Esophagus muscularis mucosa (tissue), 4 donors: Measurements from ENCODE around the gene EEIG2. TPM values are rescaled to one million over a fixed set of nuclear protein-coding genes. Genes with fewer than 3 reads are reported as not detected.

Experiments used
- DNase-seq: peaks from one replicate; pipeline ENCODE4 v3.0.0-alpha.2; 2017; ENCODE audit errors: extremely low spot score
- H3K27ac ChIP-seq, 4 donors: fragments of 200-600 bp; sonication (generic); replicated peaks in 1 of 4; 1 replicate in 3 of 4; 2 replicates in 1 of 4; pipeline ENCODE4 v1.5.1; 2016 to 2019; ENCODE audit warnings: mild to moderate bottlenecking in 1 of 4
- H3K27me3 ChIP-seq, 4 donors: fragments of 200-600 bp; sonication (generic); one replicate each; pipeline versions ENCODE4 v1.5.1 to v1.6.0; 2016 to 2019
- H3K36me3 ChIP-seq, 4 donors: fragments of 200-600 bp; sonication (generic); one replicate each; pipeline ENCODE4 v1.5.1; 2016 to 2019
- H3K4me1 ChIP-seq, 4 donors: fragments of 200-600 bp; sonication (generic); one replicate each; pipeline ENCODE4 v1.5.1; 2016 to 2019
- H3K4me3 ChIP-seq, 4 donors: fragments of 200-600 bp; sonication (generic); 1 replicate in 2 of 4; 2 replicates in 2 of 4; pipeline ENCODE4 v1.5.1; 2016 to 2019; ENCODE audit warnings: mild to moderate bottlenecking in 4 of 4, moderate library complexity in 1 of 4
- H3K9me3 ChIP-seq, 4 donors: fragments of 200-600 bp; sonication (generic); 1 replicate in 3 of 4; 2 replicates in 1 of 4; pipeline ENCODE4 v1.5.1; 2016 to 2019
- EP300 ChIP-seq: sonication (generic); formaldehyde crosslinking; IDR thresholded peaks from one replicate; pipeline ENCODE4 v1.6.1; 2017; ENCODE audit warnings: antibody characterized with exemption
- POLR2A ChIP-seq: fragments of 450-650 bp; IDR thresholded peaks from one replicate; pipeline ENCODE4 v1.6.1; 2017; ENCODE audit warnings: antibody characterized with exemption, moderate library complexity, mild to moderate bottlenecking, low read depth
- POLR2AphosphoS5 ChIP-seq, 2 donors: sonication (generic); formaldehyde crosslinking; IDR thresholded peaks; one replicate each; pipeline ENCODE4 v1.6.1; 2017; ENCODE audit warnings: antibody characterized with exemption in 2 of 2
- WGBS: methylation state at CpG from one replicate; pipeline ENCODE4 v1.1.5; 2018; 5-methylcytosine and 5-hydroxymethylcytosine counted together
- intact Hi-C: fragments of 100-400 bp; cut with DNase I; formaldehyde crosslinking; loops from one replicate; pipeline ENCODE4 v1.15.1; 2023
- total RNA-seq, 4 donors: library from RNA; depleted of rRNA; stranded (reverse); fragments of >200 nt; gene quantifications; one replicate each; pipeline versions ENCODE4 v1.1.0 to v1.2.1, GENCODE V29; 2016
- TF ChIP-seq, protein P1 (sequence below), 3 experiments: fragments of 200-600 bp in 2 of 3; fragments of 450-650 bp in 1 of 3; sonication (generic) in 2 of 3; IDR thresholded peaks; one replicate each; pipeline ENCODE4 v1.5.1; 2017 to 2019; ENCODE audit warnings: antibody characterized with exemption in 3 of 3, mild to moderate bottlenecking in 2 of 3, moderate library complexity in 1 of 3

EEIG2 gene
- total RNA-seq, 4 donors from 2014 or later = 11.6 to 17.2 (median 14.4) TPM

DNA sequence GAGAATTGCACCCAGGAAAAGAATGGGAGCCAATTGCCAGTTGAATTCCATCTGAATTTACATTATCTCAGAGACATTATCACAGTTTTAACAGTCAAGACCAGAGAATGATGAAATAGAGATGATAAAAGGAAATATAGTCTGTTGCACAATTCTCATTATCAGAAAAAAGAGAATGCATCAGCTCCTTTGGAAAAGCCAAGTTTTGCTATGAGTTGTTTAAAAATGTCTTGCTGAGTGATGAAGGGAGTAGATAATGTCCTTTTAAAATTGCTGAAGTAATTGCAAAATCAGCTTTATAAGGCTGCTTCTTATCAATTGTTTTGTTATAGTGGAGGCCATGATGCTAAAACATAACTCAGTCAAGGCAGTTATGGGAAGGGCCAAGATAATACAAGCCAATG lies 37.9 kb upstream of the EEIG2 start:
- Histone ChIP-seq H3K27me3 (peaks cover 0 to 8% (median 0%) of the 10 kb centered on the region in 4 donors), H3K36me3 (no peaks in the 10 kb centered on the region), H3K4me3 (no peak overlapping the region), H3K9me3 (no peaks in the 10 kb centered on the region), H3K4me1 (no peaks in the 10 kb centered on the region), H3K27ac (no peak overlapping the region)
- TF ChIP-seq POLR2A (no peak), EP300 (no peak), POLR2AphosphoS5 (IDR thresholded peaks at IDR 0.05) (no peak)
- TF ChIP-seq, protein P1, sequence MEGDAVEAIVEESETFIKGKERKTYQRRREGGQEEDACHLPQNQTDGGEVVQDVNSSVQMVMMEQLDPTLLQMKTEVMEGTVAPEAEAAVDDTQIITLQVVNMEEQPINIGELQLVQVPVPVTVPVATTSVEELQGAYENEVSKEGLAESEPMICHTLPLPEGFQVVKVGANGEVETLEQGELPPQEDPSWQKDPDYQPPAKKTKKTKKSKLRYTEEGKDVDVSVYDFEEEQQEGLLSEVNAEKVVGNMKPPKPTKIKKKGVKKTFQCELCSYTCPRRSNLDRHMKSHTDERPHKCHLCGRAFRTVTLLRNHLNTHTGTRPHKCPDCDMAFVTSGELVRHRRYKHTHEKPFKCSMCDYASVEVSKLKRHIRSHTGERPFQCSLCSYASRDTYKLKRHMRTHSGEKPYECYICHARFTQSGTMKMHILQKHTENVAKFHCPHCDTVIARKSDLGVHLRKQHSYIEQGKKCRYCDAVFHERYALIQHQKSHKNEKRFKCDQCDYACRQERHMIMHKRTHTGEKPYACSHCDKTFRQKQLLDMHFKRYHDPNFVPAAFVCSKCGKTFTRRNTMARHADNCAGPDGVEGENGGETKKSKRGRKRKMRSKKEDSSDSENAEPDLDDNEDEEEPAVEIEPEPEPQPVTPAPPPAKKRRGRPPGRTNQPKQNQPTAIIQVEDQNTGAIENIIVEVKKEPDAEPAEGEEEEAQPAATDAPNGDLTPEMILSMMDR (IDR thresholded peaks at IDR 0.05) = no peak
- no peak for DNase-seq
- intact Hi-C loops = no loop called here

DNA sequence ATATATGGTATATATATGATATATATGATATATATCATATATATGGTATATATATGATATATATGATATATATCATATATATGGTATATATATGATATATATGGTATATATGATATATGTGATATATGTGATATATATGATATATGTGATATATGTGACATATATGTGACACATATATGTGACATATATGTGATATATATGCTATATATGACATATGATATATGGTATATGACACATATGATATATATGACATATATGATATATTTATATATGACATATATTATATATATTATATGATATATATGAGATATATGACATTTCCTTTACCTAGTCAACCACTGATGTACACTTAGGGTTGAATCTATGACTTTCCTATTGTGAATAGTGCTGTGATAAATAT lies 36.1 kb upstream of the EEIG2 start:
- H3K4me3 ChIP-seq = no peak overlapping the region
- TF ChIP-seq POLR2A (no peak), POLR2AphosphoS5 (IDR thresholded peaks at IDR 0.05) (no peak), EP300 (no peak)
- TF ChIP-seq, protein P1 (IDR thresholded peaks at IDR 0.05) = no peak
- intact Hi-C loops = no loop called here
- no peaks in the 10 kb centered on the region for H3K36me3 ChIP-seq
- no peak overlapping the region for H3K27ac ChIP-seq
- H3K27me3 ChIP-seq = peaks cover 0 to 8% (median 0%) of the 10 kb centered on the region in 4 donors
- H3K4me1 ChIP-seq = no peaks in the 10 kb centered on the region
- DNase-seq = no peak
- no peaks in the 10 kb centered on the region for H3K9me3 ChIP-seq

DNA sequence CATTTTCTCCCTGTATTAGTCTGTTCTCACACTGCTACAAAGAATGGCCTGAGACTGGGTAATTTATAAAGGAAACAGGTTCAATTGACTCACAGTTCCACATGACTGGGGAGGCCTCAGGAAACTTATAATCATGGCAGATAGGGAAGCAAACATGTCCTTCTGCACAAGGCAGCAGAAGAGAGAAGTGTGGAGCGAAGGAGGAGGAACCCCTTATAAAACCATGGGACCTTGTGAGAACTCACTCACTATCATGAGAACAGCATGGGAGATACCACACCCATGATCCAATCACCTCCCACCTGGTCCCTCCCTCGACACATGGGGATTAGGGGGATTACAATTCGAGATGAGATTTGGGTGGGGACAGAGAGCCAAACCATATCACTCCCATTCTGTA lies 35.2 kb upstream of the EEIG2 start:
- Histone ChIP-seq H3K9me3 (no peaks in the 10 kb centered on the region), H3K4me1 (no peaks in the 10 kb centered on the region), H3K27me3 (peaks cover 0 to 8% (median 0%) of the 10 kb centered on the region in 4 donors), H3K36me3 (no peaks in the 10 kb centered on the region), H3K27ac (no peak overlapping the region), H3K4me3 (no peak overlapping the region)
- 91% methylated on average over 3 of the region's 3 CpGs for WGBS
- TF ChIP-seq, protein P1 (IDR thresholded peaks at IDR 0.05) = no peak
- TF ChIP-seq POLR2AphosphoS5 (IDR thresholded peaks at IDR 0.05) = no peak
- no peak for TF ChIP-seq POLR2A
- TF ChIP-seq EP300 = no peak
- no peak for DNase-seq
- intact Hi-C loops = no loop called here

DNA sequence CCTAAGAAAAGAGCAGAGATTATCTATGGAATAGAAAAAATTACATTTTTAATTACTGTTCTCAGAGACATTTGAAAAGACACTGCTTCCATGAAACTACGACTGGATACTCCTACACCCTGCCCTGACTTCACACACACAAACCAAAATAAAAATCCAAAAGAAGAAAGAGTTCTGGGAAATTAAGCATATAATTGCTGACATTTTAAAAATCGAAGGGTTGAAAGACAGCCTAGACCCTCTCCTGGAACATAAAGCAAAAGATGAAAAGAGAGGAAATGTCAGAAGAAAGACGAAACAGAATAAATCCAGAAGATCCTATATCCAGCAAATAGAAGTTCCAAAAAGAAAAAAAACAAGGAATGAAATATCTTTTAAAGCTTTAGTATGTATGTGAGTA lies 32.8 kb upstream of the EEIG2 start:
- H3K36me3 ChIP-seq = no peaks in the 10 kb centered on the region
- 58% methylated on average over 3 of the region's 3 CpGs for WGBS
- H3K4me3 ChIP-seq = no peak overlapping the region
- intact Hi-C loops = no loop called here
- DNase-seq = no peak
- peaks cover 0 to 11% (median 4%) of the 10 kb centered on the region in 4 donors for H3K4me1 ChIP-seq
- no peaks in the 10 kb centered on the region for H3K27me3 ChIP-seq
- no peak overlapping the region for H3K27ac ChIP-seq
- no peaks in the 10 kb centered on the region for H3K9me3 ChIP-seq
- TF ChIP-seq POLR2A (no peak), POLR2AphosphoS5 (IDR thresholded peaks at IDR 0.05) (no peak), EP300 (no peak)
- TF ChIP-seq, protein P1 (IDR thresholded peaks at IDR 0.05) = no peak

DNA sequence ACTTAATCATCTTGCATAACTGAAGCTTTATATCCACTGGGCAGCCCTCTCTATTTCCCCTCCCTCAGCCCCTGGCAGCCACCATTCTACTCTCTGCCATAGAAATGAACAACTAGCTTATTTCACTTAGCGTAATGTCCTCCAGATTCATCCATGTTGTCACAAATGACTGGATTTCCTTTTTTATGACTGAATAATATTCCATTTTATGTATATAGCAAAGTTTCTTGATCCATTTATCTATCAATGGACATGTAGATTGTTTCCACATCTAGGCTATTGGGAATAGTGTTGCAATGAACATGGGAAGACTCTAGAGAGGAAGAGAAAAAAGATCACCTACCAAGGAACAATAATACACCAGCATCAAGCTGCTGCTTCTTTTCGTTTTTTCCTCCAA lies 32.1 kb upstream of the EEIG2 start:
- H3K4me3 ChIP-seq = no peak overlapping the region
- no peaks in the 10 kb centered on the region for H3K9me3 ChIP-seq
- TF ChIP-seq, protein P1 (IDR thresholded peaks at IDR 0.05) = no peak
- no peak for TF ChIP-seq EP300
- no peak for TF ChIP-seq POLR2A
- no peak for TF ChIP-seq POLR2AphosphoS5 (IDR thresholded peaks at IDR 0.05)
- no peak for DNase-seq
- no peak overlapping the region for H3K27ac ChIP-seq
- H3K27me3 ChIP-seq = no peaks in the 10 kb centered on the region
- intact Hi-C loops = no loop called here
- H3K36me3 ChIP-seq = no peaks in the 10 kb centered on the region
- peaks cover 0 to 16% (median 4%) of the 10 kb centered on the region in 4 donors for H3K4me1 ChIP-seq
- 93% methylated on average over 2 of the region's 2 CpGs for WGBS
